H9 (cell line): ENCODE data around the gene BIK. TPM values are rescaled to one million over a fixed set of nuclear protein-coding genes. Genes with fewer than 3 reads are reported as not detected.
A peak's percentile ranks its signal among the peaks of the same experiment; 100 is the strongest.

Experiments
- DNase-seq: peaks from one replicate; pipeline ENCODE4 v3.0.0-alpha.2; 2017
- H2AFZ ChIP-seq: one replicate; pipeline ENCODE4 v1.6.1; 2013; ENCODE audit warnings: mild to moderate bottlenecking, low read length, control low read depth, moderate library complexity
- H2AK5ac ChIP-seq: 2 replicates; pipeline ENCODE4 v1.6.1; 2013; ENCODE audit warnings: low read length, control low read depth, mixed read lengths; ENCODE audit not compliant: insufficient read length
- H2BK120ac ChIP-seq: one replicate; pipeline ENCODE4 v1.6.1; 2013; ENCODE audit warnings: low read depth, mild to moderate bottlenecking, low read length, control low read depth, inconsistent platforms; ENCODE audit not compliant: poor library complexity, severe bottlenecking
- H2BK12ac ChIP-seq: 2 replicates; pipeline ENCODE4 v1.6.1; 2013; ENCODE audit warnings: low read length, control low read depth, mixed read lengths, low read depth; ENCODE audit not compliant: insufficient read length
- H2BK15ac ChIP-seq: 2 replicates; pipeline ENCODE4 v1.6.1; 2013; ENCODE audit warnings: low read depth, low read length, control low read depth
- H2BK20ac ChIP-seq: one replicate; pipeline ENCODE4 v1.6.1; 2013; ENCODE audit warnings: low read depth, mild to moderate bottlenecking, low read length, control low read depth, inconsistent platforms; ENCODE audit not compliant: poor library complexity, severe bottlenecking
- H2BK5ac ChIP-seq: 2 replicates; pipeline ENCODE4 v1.6.1; 2013; ENCODE audit warnings: low read length, control low read depth, mixed read lengths; ENCODE audit not compliant: insufficient read length
- H3K14ac ChIP-seq: 2 replicates; pipeline ENCODE4 v1.6.1; 2013; ENCODE audit warnings: low read length, control low read depth; ENCODE audit not compliant: insufficient read depth
- H3K18ac ChIP-seq: 2 replicates; pipeline ENCODE4 v1.6.1; 2013; ENCODE audit warnings: low read depth, mild to moderate bottlenecking, mixed read lengths, low read length, control low read depth; ENCODE audit not compliant: insufficient read length
- H3K23ac ChIP-seq: 2 replicates; pipeline ENCODE4 v1.6.1; 2013; ENCODE audit warnings: low read length, control low read depth, mixed read lengths, low read depth; ENCODE audit not compliant: insufficient read length
- H3K23me2 ChIP-seq: 2 replicates; pipeline ENCODE4 v1.6.1; 2013; ENCODE audit warnings: low read depth, mild to moderate bottlenecking, mixed read lengths, low read length, control low read depth; ENCODE audit not compliant: insufficient read length, poor library complexity, severe bottlenecking
- H3K27ac ChIP-seq: 2 replicates; pipeline ENCODE4 v1.5.1; 2013; ENCODE audit warnings: low read length, control low read depth, mixed read lengths, low read depth; ENCODE audit not compliant: insufficient read length
- H3K27me3 ChIP-seq: 2 replicates; pipeline ENCODE4 v1.6.1; 2013; ENCODE audit warnings: low read length, control low read depth, inconsistent platforms; ENCODE audit not compliant: insufficient read depth
- H3K4ac ChIP-seq: 2 replicates; pipeline ENCODE4 v1.6.1; 2013; ENCODE audit warnings: low read depth, mild to moderate bottlenecking, control low read depth, inconsistent platforms, low read length, moderate library complexity
- H3K4me1 ChIP-seq: 2 replicates; pipeline ENCODE4 v1.6.1; 2013; ENCODE audit warnings: low read length, control low read depth, inconsistent platforms; ENCODE audit not compliant: insufficient read depth
- H3K4me2 ChIP-seq: 2 replicates; pipeline ENCODE4 v1.6.1; 2013; ENCODE audit warnings: low read length, control low read depth, mixed read lengths; ENCODE audit not compliant: insufficient read length, insufficient read depth
- H3K56ac ChIP-seq: 2 replicates; pipeline ENCODE4 v1.6.1; 2013; ENCODE audit warnings: low read depth, mild to moderate bottlenecking, mixed read lengths, low read length, control low read depth; ENCODE audit not compliant: insufficient read length
- H3K79me1 ChIP-seq: 2 replicates; pipeline ENCODE4 v1.6.1; 2013; ENCODE audit warnings: low read depth, mild to moderate bottlenecking, moderate library complexity, low read length, control low read depth, inconsistent platforms; ENCODE audit not compliant: insufficient read depth, poor library complexity, severe bottlenecking
- H3K79me2 ChIP-seq: 2 replicates; pipeline ENCODE4 v1.6.1; 2013; ENCODE audit warnings: low read length, control low read depth, inconsistent platforms; ENCODE audit not compliant: insufficient read depth
- H3K9ac ChIP-seq: 2 replicates; pipeline ENCODE4 v1.6.1; 2013; ENCODE audit warnings: low read length, control low read depth, mixed read lengths; ENCODE audit not compliant: insufficient read length; ENCODE audit errors: extremely low read depth
- H3K9me3 ChIP-seq: one replicate; pipeline ENCODE4 v1.6.1; 2013; ENCODE audit warnings: low read depth, low read length, inconsistent platforms; ENCODE audit not compliant: control insufficient read depth
- H3T11ph ChIP-seq: one replicate; pipeline ENCODE4 v1.6.1; 2013; ENCODE audit warnings: mild to moderate bottlenecking, low read length, control low read depth, inconsistent platforms
- H4K20me1 ChIP-seq: one replicate; pipeline ENCODE4 v1.6.1; 2013; ENCODE audit not compliant: control insufficient read depth, insufficient read length, insufficient read depth
- H4K5ac ChIP-seq: 2 replicates; pipeline ENCODE4 v1.6.1; 2013; ENCODE audit warnings: low read depth, mild to moderate bottlenecking, mixed read lengths, low read length, control low read depth; ENCODE audit not compliant: insufficient read length
- H4K8ac ChIP-seq: replicated peaks from 2 replicates; pipeline ENCODE4 v1.6.1; 2013; ENCODE audit warnings: low read length, control low read depth, mixed read lengths, low read depth; ENCODE audit not compliant: insufficient read length
- H4K91ac ChIP-seq: 2 replicates; pipeline ENCODE4 v1.6.1; 2013; ENCODE audit warnings: low read depth, mild to moderate bottlenecking, moderate library complexity, mixed read lengths, low read length, control low read depth; ENCODE audit not compliant: insufficient read length
- H3K27ac Mint-ChIP-seq, 3 experiments: 2 replicates in 2 of 3; 3 replicates in 1 of 3; pipeline ENCODE4 v1.8.0; 2020 to 2021; ENCODE audit warnings: mixed read lengths in 3 of 3, mild to moderate bottlenecking in 1 of 3, moderate library complexity in 1 of 3
- H3K27me3 Mint-ChIP-seq: 2 replicates; pipeline ENCODE4 v1.8.0; 2021; ENCODE audit warnings: low read depth, mild to moderate bottlenecking, moderate library complexity, mixed read lengths
- H3K36me3 Mint-ChIP-seq, 3 experiments: 2 replicates in 2 of 3; 3 replicates in 1 of 3; pipeline ENCODE4 v1.8.0; 2020 to 2021; ENCODE audit warnings: low read depth in 3 of 3, mixed read lengths in 3 of 3; ENCODE audit not compliant: insufficient read depth in 1 of 3
- H3K4me1 Mint-ChIP-seq, 2 experiments: 2 replicates each; pipeline ENCODE4 v1.8.0; 2020; ENCODE audit warnings: mixed read lengths in 2 of 2
- H3K4me3 Mint-ChIP-seq, 2 experiments: 2 replicates in 1 of 2; 3 replicates in 1 of 2; pipeline ENCODE4 v1.8.0; 2020 to 2021; ENCODE audit warnings: mild to moderate bottlenecking in 2 of 2, mixed read lengths in 2 of 2, moderate library complexity in 1 of 2
- H3K9me3 Mint-ChIP-seq, 2 experiments: 2 replicates in 1 of 2; 3 replicates in 1 of 2; pipeline ENCODE4 v1.8.0; 2020; ENCODE audit warnings: mild to moderate bottlenecking in 2 of 2, mixed read lengths in 2 of 2, moderate library complexity in 1 of 2
- CTCF ChIP-seq: fragments of 200-600 bp; sonication (generic); conservative IDR thresholded peaks from 3 replicates; pipeline ENCODE4 v1.8.0; 2021; ENCODE audit warnings: antibody characterized with exemption, mild to moderate bottlenecking
- WGBS: extraction: QIAGEN DNeasy Blood & Tissue Kit; methylation state at CpG from one replicate; pipeline ENCODE4 v1.1.7; 2013; ENCODE audit warnings: missing lambda C conversion rate, low lambda C conversion rate, mixed read lengths; ENCODE audit not compliant: insufficient read length; ENCODE audit errors: extremely low coverage; 5-methylcytosine and 5-hydroxymethylcytosine counted together
- total RNA-seq: library from RNA; stranded (reverse); gene quantifications from 2 replicates; pipeline ENCODE4 v1.2.1, GENCODE V29; 2021

BIK gene
- total RNA-seq, 1 experiment from 2014 or later: 8.3 TPM

- no peaks in the 10 kb centered on the region for H3K79me1 ChIP-seq
- no peak overlapping the region for H3K27ac ChIP-seq
- no peak overlapping the region for H2BK20ac ChIP-seq
- no peak for TF ChIP-seq CTCF
- H2BK12ac ChIP-seq: no peak overlapping the region
- H3K9ac ChIP-seq: no peak overlapping the region
- no peak overlapping the region for H4K5ac ChIP-seq
- H3K23ac ChIP-seq: no peak overlapping the region
- no peak overlapping the region for H3K4me2 ChIP-seq
- Mint-ChIP-seq H3K36me3 (peaks cover 19 to 67% (median 57%) of the 10 kb centered on the region in 3 experiments; a peak in 6 of 7 replicates), H3K4me3 (peak overlapping the region in 1 of 2 experiments; percentile 25; a peak in 1 of 5 replicates), H3K27ac (peak overlapping the region in 2 of 3 experiments; percentile 81; a peak in 4 of 7 replicates), H3K27me3 (no peaks in the 10 kb centered on the region; the same call in none of the 2 replicates), H3K4me1 (peaks cover 0 to 3% of the 10 kb centered on the region in 2 experiments; a peak in 1 of 4 replicates), H3K9me3 (no peaks in the 10 kb centered on the region)
- H2BK15ac ChIP-seq: no peak overlapping the region
- no peaks in the 10 kb centered on the region for H3K27me3 ChIP-seq
- no peak overlapping the region for H2BK120ac ChIP-seq
- no peak overlapping the region for H2AFZ ChIP-seq
- H3T11ph ChIP-seq: no peak overlapping the region
- no peaks in the 10 kb centered on the region for H3K4me1 ChIP-seq
- no peak overlapping the region for H2BK5ac ChIP-seq
- no peak overlapping the region for H3K18ac ChIP-seq
- no peaks in the 10 kb centered on the region for H4K20me1 ChIP-seq
- H3K14ac ChIP-seq: no peak overlapping the region; the same call in 1 of the 2 replicates
- no peak for DNase-seq
- no CpG with 5 or more reads among the region's 25 CpGs for WGBS
- no peak overlapping the region for H4K91ac ChIP-seq
- H4K8ac ChIP-seq: no peak overlapping the region
- no peaks in the 10 kb centered on the region for H3K9me3 ChIP-seq
- no peak overlapping the region for H2AK5ac ChIP-seq
- no peak overlapping the region for H3K56ac ChIP-seq
- no peaks in the 10 kb centered on the region for H3K79me2 ChIP-seq
- no peaks in the 10 kb centered on the region for H3K23me2 ChIP-seq
- no peak overlapping the region for H3K4ac ChIP-seq
Measured at GRCh38 chr22:43168471-43169309, 58.1 kb downstream of the BIK start.
